Esophagus (tissue), 2 donors: ENCODE measurements around the gene SHOC1. TPM values are rescaled to one million over a fixed set of nuclear protein-coding genes. Genes with fewer than 3 reads are reported as not detected.

Source experiments
- polyA plus RNA-seq, 2 donors: library from polyadenylated mRNA; stranded (reverse); fragments of 200-250 nt; gene quantifications; one replicate each; pipeline ENCODE4 v1.2.3, GENCODE V29; 2013
- donor health status: healthy with polysubstance abuse.
- donor health status: Bipolar disorder and iron deficiency.

Gene SHOC1
- polyA plus RNA-seq, 2 donors, result 0.06 to 0.18 TPM

Other genes with a start within 250 kb of the SHOC1 start
- 10 to 100 TPM; 28.2 to 93.3 TPM for gene PTGR1, start 195.3 kb downstream of the SHOC1 start, polyA plus RNA-seq
- gene DNAJC25, start 163.6 kb downstream of the SHOC1 start, polyA plus RNA-seq, result 1 to 10 TPM; 3.3 to 3.7 TPM
- 10 to 100 TPM; 12.4 to 13.9 TPM for gene GNG10, start 133.3 kb downstream of the SHOC1 start, polyA plus RNA-seq
- 10 to 100 TPM; 26.7 to 37.7 TPM for gene UGCG, start 101.9 kb upstream of the SHOC1 start, polyA plus RNA-seq